Upper lobe of right lung (tissue), 1 donor: Measurements from ENCODE around the gene DNAJC10. TPM values are rescaled to one million over a fixed set of nuclear protein-coding genes. Genes with fewer than 3 reads are reported as not detected.
"Not testable (repeated sequence)": the region's sequence is repeated elsewhere in the genome, so short reads cannot be mapped to it uniquely, and the experiment has no call there.

Experiments
- ATAC-seq: fragments of 200-7000 bp; cut with Tn5 transposase; one replicate; pipeline ENCODE4 v1.9.1; 2020; ENCODE audit warnings: mild to moderate bottlenecking, moderate library complexity
- DNase-seq: peaks from one replicate; pipeline ENCODE4 v3.0.0-alpha.2; 2020
- H3K27ac ChIP-seq: fragments of 200-600 bp; one replicate; pipeline ENCODE4 v1.8.0; 2022
- H3K27me3 ChIP-seq: fragments of 200-600 bp; one replicate; pipeline ENCODE4 v1.8.0; 2022; ENCODE audit warnings: mild to moderate bottlenecking
- H3K36me3 ChIP-seq: fragments of 200-600 bp; one replicate; pipeline ENCODE4 v1.8.0; 2022
- H3K4me1 ChIP-seq: fragments of 200-600 bp; one replicate; pipeline ENCODE4 v1.8.0; 2022
- H3K4me3 ChIP-seq: fragments of 200-600 bp; one replicate; pipeline ENCODE4 v1.8.0; 2022; ENCODE audit warnings: mild to moderate bottlenecking
- H3K9me3 ChIP-seq: fragments of 200-600 bp; one replicate; pipeline ENCODE4 v1.8.0; 2022
- CTCF ChIP-seq: fragments of 200-600 bp; IDR thresholded peaks from one replicate; pipeline ENCODE4 v1.8.0; 2022; ENCODE audit warnings: antibody characterized with exemption
- intact Hi-C: fragments of 100-400 bp; cut with DNase I; formaldehyde crosslinking; loops from one replicate; pipeline ENCODE4 v1.11.0; 2022
- total RNA-seq: library from RNA; stranded (reverse); fragmentation: NEBNext Ultra II Directional; extraction: Animal tissue kit (Norgen Biotek cat#: 25700); gene quantifications from one replicate; pipeline ENCODE4 v1.2.1, GENCODE V29; 2021
- donor health status: DM: no; HTN: yes; CAD: no; lungs with severe emphysema.

The DNAJC10 gene
- total RNA-seq, 1 donor from 2014 or later = 79.9 TPM

GRCh38 chr2:182715121-182715891 lies 751 bp upstream of the DNAJC10 start:
- no peak for DNase-seq
- Histone ChIP-seq H3K4me3 (peak overlapping the region; percentile 92), H3K27ac (peak overlapping the region; percentile 81), H3K27me3 (no peaks in the 10 kb centered on the region), H3K36me3 (peaks cover under 1% of the 10 kb centered on the region), H3K9me3 (no peaks in the 10 kb centered on the region), H3K4me1 (peaks cover 13% of the 10 kb centered on the region)
- intact Hi-C loops = no loop called here
- TF ChIP-seq CTCF = no peak
- ATAC-seq = peak; percentile 48

GRCh38 chr2:182716650-182716979 lies 558 bp downstream of the DNAJC10 start:
- peak; percentile 71 for DNase-seq
- ATAC-seq = peak; percentile 20
- intact Hi-C loops = no loop called here
- Histone ChIP-seq H3K27ac (peak overlapping the region; percentile 81), H3K36me3 (peaks cover 13% of the 10 kb centered on the region), H3K4me1 (peaks cover 13% of the 10 kb centered on the region), H3K9me3 (no peaks in the 10 kb centered on the region), H3K27me3 (no peaks in the 10 kb centered on the region), H3K4me3 (peak overlapping the region; percentile 92)
- TF ChIP-seq CTCF = no peak

GRCh38 chr2:182717416-182717815 lies 1.4 kb downstream of the DNAJC10 start:
- no peak for TF ChIP-seq CTCF
- Histone ChIP-seq H3K27ac (no peak overlapping the region), H3K27me3 (no peaks in the 10 kb centered on the region), H3K9me3 (no peaks in the 10 kb centered on the region), H3K4me1 (peaks cover 13% of the 10 kb centered on the region), H3K36me3 (peaks cover 14% of the 10 kb centered on the region), H3K4me3 (no peak overlapping the region)
- intact Hi-C loops = no loop called here
- no peak for DNase-seq
- ATAC-seq = no peak

- H3K4me3 ChIP-seq = no peak overlapping the region
- no peaks in the 10 kb centered on the region for H3K27me3 ChIP-seq
- DNase-seq (no peak), ATAC-seq (no peak)
- no peak for TF ChIP-seq CTCF
- peaks cover 13% of the 10 kb centered on the region for H3K4me1 ChIP-seq
- intact Hi-C loops = no loop called here
- no peak overlapping the region for H3K27ac ChIP-seq
- H3K36me3 ChIP-seq = peaks cover 15% of the 10 kb centered on the region
- no peaks in the 10 kb centered on the region for H3K9me3 ChIP-seq
These were observed 1.8 kb downstream of the DNAJC10 start for GRCh38 chr2:182717816-182718215.

- H3K9me3 ChIP-seq = no peaks in the 10 kb centered on the region
- H3K27ac ChIP-seq = no peak overlapping the region
- ATAC-seq (no peak), DNase-seq (no peak)
- TF ChIP-seq CTCF = no peak
- peaks cover 13% of the 10 kb centered on the region for H3K4me1 ChIP-seq
- peaks cover 21% of the 10 kb centered on the region for H3K36me3 ChIP-seq
- intact Hi-C loops = no loop called here
- no peaks in the 10 kb centered on the region for H3K27me3 ChIP-seq
- H3K4me3 ChIP-seq = no peak overlapping the region
These were observed 2.4 kb downstream of the DNAJC10 start for GRCh38 chr2:182718459-182718858.

- DNase-seq, ATAC-seq: not testable (repeated sequence)
These were observed 3.1 kb downstream of the DNAJC10 start for GRCh38 chr2:182719116-182719515.

More at GRCh38 chr2:182719116-182719515, 3.1 kb downstream of the DNAJC10 start:
- H3K27ac ChIP-seq, H3K9me3 ChIP-seq, H3K27me3 ChIP-seq, H3K4me3 ChIP-seq, intact Hi-C loops: not testable (repeated sequence)
- Histone ChIP-seq H3K36me3 (peaks cover 23% of the 10 kb centered on the region), H3K4me1 (peaks cover 13% of the 10 kb centered on the region)
